Effector memory CD8-positive, alpha-beta T cell (primary cell): ENCODE data around the gene CKLF.

Source experiments
- ATAC-seq: fragments of 150-1000 bp; cut with Tn5 transposase; replicated peaks from 2 replicates; pipeline ENCODE4 v1.10.0; 2021; ENCODE audit warnings: mild to moderate bottlenecking, moderate library complexity
- DNase-seq, 3 experiments: peaks; one replicate each; pipeline ENCODE4 v3.0.0; 2021
- H3K27ac Mint-ChIP-seq, 2 donors: one replicate each; pipeline ENCODE4 v1.8.0; 2022; ENCODE audit warnings: mild to moderate bottlenecking in 2 of 2, mixed read lengths in 2 of 2, moderate library complexity in 2 of 2
- H3K27me3 Mint-ChIP-seq, 2 donors: one replicate each; pipeline ENCODE4 v1.8.0; 2022; ENCODE audit warnings: mixed read lengths in 2 of 2
- H3K36me3 Mint-ChIP-seq: one replicate; pipeline ENCODE4 v1.8.0; 2022; ENCODE audit warnings: mild to moderate bottlenecking, moderate library complexity, mixed read lengths; ENCODE audit not compliant: insufficient read depth
- H3K4me1 Mint-ChIP-seq, 2 donors: one replicate each; pipeline ENCODE4 v1.8.0; 2022; ENCODE audit warnings: low read depth in 2 of 2, mixed read lengths in 2 of 2
- H3K4me3 Mint-ChIP-seq, 2 donors: one replicate each; pipeline ENCODE4 v1.8.0; 2022; ENCODE audit warnings: mild to moderate bottlenecking in 2 of 2, mixed read lengths in 2 of 2, moderate library complexity in 2 of 2
- H3K9me3 Mint-ChIP-seq, 2 donors: one replicate each; pipeline ENCODE4 v1.8.0; 2022; ENCODE audit warnings: mixed read lengths in 2 of 2

Gene CKLF

GRCh38 chr16:66575060-66575459 lies 22.7 kb downstream of the CKLF start:
- Mint-ChIP-seq H3K27ac (no peak overlapping the region), H3K4me3 (no peak overlapping the region), H3K9me3 (no peaks in the 10 kb centered on the region), H3K4me1 (peaks cover 31 to 32% of the 10 kb centered on the region in 2 donors), H3K27me3 (peaks cover 8 to 20% of the 10 kb centered on the region in 2 donors), H3K36me3 (peaks cover 13% of the 10 kb centered on the region)
- DNase-seq (no peak), ATAC-seq (no peak)

- Mint-ChIP-seq H3K4me1 (peaks cover 28 to 30% of the 10 kb centered on the region in 2 donors), H3K9me3 (no peaks in the 10 kb centered on the region), H3K4me3 (no peak overlapping the region), H3K36me3 (peaks cover 10% of the 10 kb centered on the region), H3K27ac (no peak overlapping the region), H3K27me3 (peaks cover 10 to 24% of the 10 kb centered on the region in 2 donors)
- DNase-seq, result no peak
- ATAC-seq, result no peak
Observed at GRCh38 chr16:66576296-66576695, 23.9 kb downstream of the CKLF start.

GRCh38 chr16:66578651-66579531 lies 26.5 kb downstream of the CKLF start, which contains the start of gene CMTM2:
Gene CMTM2 (plus strand): TSS chr16:66579463. CDS start chr16:66579608, 145 bp downstream.
- Mint-ChIP-seq H3K27ac (peak within 1 kb of the TSS in 1 of 2 donors; percentile 67), H3K9me3 (no peaks in the 10 kb centered on the region), H3K36me3 (peaks cover 10% of the 10 kb centered on the region), H3K4me1 (peaks cover 19 to 20% of the 10 kb centered on the region in 2 donors), H3K27me3 (peaks cover 10 to 24% of the 10 kb centered on the region in 2 donors), H3K4me3 (peak within 1 kb of the TSS; percentile 73 to 75)
- ATAC-seq (peak; percentile 45), DNase-seq (peak in 1 of 3 experiments; percentile 10)

GRCh38 chr16:66580605-66581209 lies 28.3 kb downstream of the CKLF start:
- Mint-ChIP-seq H3K36me3 (peaks cover 10% of the 10 kb centered on the region), H3K4me3 (no peak overlapping the region), H3K27me3 (peaks cover 10 to 24% of the 10 kb centered on the region in 2 donors), H3K4me1 (peaks cover 10 to 13% of the 10 kb centered on the region in 2 donors), H3K27ac (peak overlapping the region in 1 of 2 donors; percentile 59), H3K9me3 (no peaks in the 10 kb centered on the region)
- DNase-seq (no peak), ATAC-seq (no peak)

- Mint-ChIP-seq H3K9me3 (no peaks in the 10 kb centered on the region), H3K4me1 (peaks cover 10 to 13% of the 10 kb centered on the region in 2 donors), H3K27me3 (peaks cover 10 to 24% of the 10 kb centered on the region in 2 donors), H3K4me3 (no peak overlapping the region), H3K36me3 (peaks cover 10% of the 10 kb centered on the region), H3K27ac (peak overlapping the region in 1 of 2 donors; percentile 59)
- DNase-seq (no peak), ATAC-seq (no peak)
Observed at GRCh38 chr16:66581246-66581952, 29.0 kb downstream of the CKLF start.

GRCh38 chr16:66585481-66586239 lies 33.3 kb downstream of the CKLF start:
- no peaks in the 10 kb centered on the region for H3K27me3 Mint-ChIP-seq
- no peak for ATAC-seq
- H3K27ac Mint-ChIP-seq, result peak overlapping the region in 1 of 2 donors; percentile 37
- no peak overlapping the region for H3K4me3 Mint-ChIP-seq
- no peak for DNase-seq
- H3K9me3 Mint-ChIP-seq, result no peaks in the 10 kb centered on the region
- H3K36me3 Mint-ChIP-seq, result peaks cover 4% of the 10 kb centered on the region
- peaks cover 13 to 15% of the 10 kb centered on the region in 2 donors for H3K4me1 Mint-ChIP-seq

- no peak for ATAC-seq
Observed at GRCh38 chr16:66587881-66588600, 35.7 kb downstream of the CKLF start.

GRCh38 chr16:66588981-66589713 lies 36.8 kb downstream of the CKLF start:
- H3K36me3 Mint-ChIP-seq, result peaks cover 4% of the 10 kb centered on the region
- H3K4me3 Mint-ChIP-seq, result peak overlapping the region; percentile 75 to 89
- DNase-seq (peak; percentile 64 to 68 (median 65)), ATAC-seq (peak; percentile 100)
- H3K4me1 Mint-ChIP-seq, result peaks cover 14 to 15% of the 10 kb centered on the region in 2 donors
- no peaks in the 10 kb centered on the region for H3K9me3 Mint-ChIP-seq
- peak overlapping the region in 1 of 2 donors; percentile 56 for H3K27ac Mint-ChIP-seq
- no peaks in the 10 kb centered on the region for H3K27me3 Mint-ChIP-seq

More at GRCh38 chr16:66587881-66588600, 35.7 kb downstream of the CKLF start:
- no peaks in the 10 kb centered on the region for H3K9me3 Mint-ChIP-seq
- H3K4me3 Mint-ChIP-seq, result no peak overlapping the region
- H3K4me1 Mint-ChIP-seq, result peaks cover 14 to 15% of the 10 kb centered on the region in 2 donors
- H3K27me3 Mint-ChIP-seq, result no peaks in the 10 kb centered on the region
- DNase-seq, result no peak
- peak overlapping the region in 1 of 2 donors; percentile 49 for H3K27ac Mint-ChIP-seq
- peaks cover 4% of the 10 kb centered on the region for H3K36me3 Mint-ChIP-seq

GRCh38 chr16:66590322-66590721 lies 37.9 kb downstream of the CKLF start:
- H3K9me3 Mint-ChIP-seq, result no peaks in the 10 kb centered on the region

GRCh38 chr16:66591018-66591417 lies 38.6 kb downstream of the CKLF start:
- Mint-ChIP-seq H3K36me3 (peaks cover 4% of the 10 kb centered on the region), H3K4me1 (peaks cover 14 to 15% of the 10 kb centered on the region in 2 donors), H3K27me3 (no peaks in the 10 kb centered on the region), H3K4me3 (no peak overlapping the region), H3K9me3 (no peaks in the 10 kb centered on the region), H3K27ac (peak overlapping the region in 1 of 2 donors; percentile 52)
- ATAC-seq (no peak), DNase-seq (no peak)

More at GRCh38 chr16:66590322-66590721, 37.9 kb downstream of the CKLF start:
- ATAC-seq, result peak; percentile 35
- DNase-seq, result no peak
- peak overlapping the region; percentile 52 to 56 for H3K27ac Mint-ChIP-seq
- H3K4me3 Mint-ChIP-seq, result peak overlapping the region; percentile 75 to 89
- H3K36me3 Mint-ChIP-seq, result peaks cover 4% of the 10 kb centered on the region
- peaks cover 14 to 15% of the 10 kb centered on the region in 2 donors for H3K4me1 Mint-ChIP-seq
- no peaks in the 10 kb centered on the region for H3K27me3 Mint-ChIP-seq

GRCh38 chr16:66592241-66592640 lies 39.9 kb downstream of the CKLF start:
- Mint-ChIP-seq H3K4me3 (no peak overlapping the region), H3K36me3 (peaks cover 4% of the 10 kb centered on the region), H3K9me3 (no peaks in the 10 kb centered on the region), H3K27ac (no peak overlapping the region), H3K27me3 (no peaks in the 10 kb centered on the region), H3K4me1 (peaks cover 14 to 15% of the 10 kb centered on the region in 2 donors)
- ATAC-seq, result no peak
- DNase-seq, result no peak
